Measurements from ENCODE around the gene CDC42EP3.

The CDC42EP3 gene

GRCh38 chr2:37636381-37637066, 34.9 kb downstream of the CDC42EP3 start:
- TF ChIP-seq CTCF (IDR thresholded peaks at IDR 0.05; ENCODE audit: control insufficient read depth, insufficient read depth, low read depth, low read length, missing control alignments): no peak
- H3K4me3 ChIP-seq (ENCODE audit: control insufficient read depth, low read depth, low read length): no peak overlapping the region
- DNase-seq (ENCODE audit: low read depth): no peak

- H3K4me3 ChIP-seq (ENCODE audit: control insufficient read depth, low read depth, low read length): no peak overlapping the region
- peak; percentile 78 for DNase-seq (ENCODE audit: low read depth)
- no peak for TF ChIP-seq CTCF (IDR thresholded peaks at IDR 0.05; ENCODE audit: control insufficient read depth, insufficient read depth, low read depth, low read length, missing control alignments)
These were observed 35.7 kb downstream of the CDC42EP3 start for GRCh38 chr2:37635504-37636380.

GRCh38 chr2:37634914-37635503, 36.4 kb downstream of the CDC42EP3 start:
- no peak for TF ChIP-seq CTCF (IDR thresholded peaks at IDR 0.05; ENCODE audit: control insufficient read depth, insufficient read depth, low read depth, low read length, missing control alignments)
- H3K4me3 ChIP-seq (ENCODE audit: control insufficient read depth, low read depth, low read length): no peak overlapping the region
- DNase-seq (ENCODE audit: low read depth): no peak

- H3K4me3 ChIP-seq (ENCODE audit: control insufficient read depth, low read depth, low read length): no peak overlapping the region
- DNase-seq (ENCODE audit: low read depth): no peak
- TF ChIP-seq CTCF (IDR thresholded peaks at IDR 0.05; ENCODE audit: control insufficient read depth, insufficient read depth, low read depth, low read length, missing control alignments): no peak
These were observed 37.6 kb downstream of the CDC42EP3 start for GRCh38 chr2:37633845-37634244.

- TF ChIP-seq CTCF (IDR thresholded peaks at IDR 0.05; ENCODE audit: control insufficient read depth, insufficient read depth, low read depth, low read length, missing control alignments): no peak
- no peak overlapping the region for H3K4me3 ChIP-seq (ENCODE audit: control insufficient read depth, low read depth, low read length)
- no peak for DNase-seq (ENCODE audit: low read depth)
These were observed 38.2 kb downstream of the CDC42EP3 start for GRCh38 chr2:37633234-37633633.

GRCh38 chr2:37632310-37632709, 39.1 kb downstream of the CDC42EP3 start:
- DNase-seq (ENCODE audit: low read depth): no peak
- no peak for TF ChIP-seq CTCF (IDR thresholded peaks at IDR 0.05; ENCODE audit: control insufficient read depth, insufficient read depth, low read depth, low read length, missing control alignments)
- H3K4me3 ChIP-seq (ENCODE audit: control insufficient read depth, low read depth, low read length): no peak overlapping the region
